Astrocyte (in vitro differentiated cells and primary cell): ENCODE results near the gene PHC2. TPM values are rescaled to one million over a fixed set of nuclear protein-coding genes. Genes with fewer than 3 reads are reported as not detected.

Experiments
- DNase-seq: peaks from one replicate; pipeline ENCODE4 v3.0.0-alpha.2; 2010; ENCODE audit warnings: low read depth
- FAIRE-seq: peaks from 2 replicates; lab custom pipeline; 2011; peaks lifted over from hg19 to GRCh38; lab: Jason Lieb, UNC
- H2AFZ ChIP-seq: 2 replicates; pipeline ENCODE4 v1.6.0; 2012; ENCODE audit warnings: low read depth, low read length, inconsistent platforms
- H3K27ac ChIP-seq: 2 replicates; pipeline ENCODE4 v1.5.1; 2011; ENCODE audit warnings: low read depth, low read length, inconsistent platforms
- H3K27me3 ChIP-seq: 2 replicates; pipeline ENCODE4 v1.6.0; 2011; ENCODE audit warnings: low read length, inconsistent platforms; ENCODE audit not compliant: insufficient read depth
- H3K36me3 ChIP-seq: 2 replicates; pipeline ENCODE4 v1.5.1; 2011; ENCODE audit warnings: low read length, inconsistent platforms; ENCODE audit not compliant: insufficient read depth
- H3K4me1 ChIP-seq: 2 replicates; pipeline ENCODE4 v1.5.1; 2011; ENCODE audit warnings: low read length, inconsistent platforms; ENCODE audit not compliant: insufficient read depth
- H3K4me2 ChIP-seq: 2 replicates; pipeline ENCODE4 v1.6.0; 2012; ENCODE audit warnings: low read length, inconsistent platforms
- H3K4me3 ChIP-seq: 2 replicates; pipeline ENCODE4 v1.5.1; 2011; ENCODE audit warnings: low read depth, mild to moderate bottlenecking, low read length, inconsistent platforms; ENCODE audit not compliant: insufficient read depth
- H3K79me2 ChIP-seq: 2 replicates; pipeline ENCODE4 v1.6.0; 2012; ENCODE audit warnings: mild to moderate bottlenecking, low read length, inconsistent platforms; ENCODE audit not compliant: insufficient read depth
- H3K9ac ChIP-seq: 2 replicates; pipeline ENCODE4 v1.6.0; 2012; ENCODE audit warnings: mild to moderate bottlenecking, low read length, inconsistent platforms
- H3K9me3 ChIP-seq: 2 replicates; pipeline ENCODE4 v1.5.1; 2012; ENCODE audit warnings: low read depth, mild to moderate bottlenecking, low read length, inconsistent platforms; ENCODE audit not compliant: insufficient read depth
- H4K20me1 ChIP-seq: 2 replicates; pipeline ENCODE4 v1.6.0; 2012; ENCODE audit warnings: low read length, inconsistent platforms; ENCODE audit not compliant: insufficient read depth
- H3K27ac Mint-ChIP-seq: one replicate; pipeline ENCODE4 v1.8.0; 2021; ENCODE audit warnings: mild to moderate bottlenecking, mixed read lengths; ENCODE audit not compliant: unreplicated experiment
- H3K27me3 Mint-ChIP-seq: one replicate; pipeline ENCODE4 v1.8.0; 2021; ENCODE audit warnings: low read depth, mixed read lengths; ENCODE audit not compliant: unreplicated experiment
- H3K36me3 Mint-ChIP-seq: one replicate; pipeline ENCODE4 v1.8.0; 2021; ENCODE audit warnings: low read depth, mixed read lengths; ENCODE audit not compliant: unreplicated experiment
- H3K4me1 Mint-ChIP-seq: one replicate; pipeline ENCODE4 v1.8.0; 2021; ENCODE audit warnings: low read depth, mixed read lengths; ENCODE audit not compliant: unreplicated experiment
- H3K4me3 Mint-ChIP-seq: one replicate; pipeline ENCODE4 v1.8.0; 2021; ENCODE audit warnings: mild to moderate bottlenecking, moderate library complexity, mixed read lengths; ENCODE audit not compliant: unreplicated experiment
- H3K9me3 Mint-ChIP-seq: one replicate; pipeline ENCODE4 v1.8.0; 2021; ENCODE audit warnings: mild to moderate bottlenecking, mixed read lengths; ENCODE audit not compliant: unreplicated experiment
- CTCF ChIP-seq: IDR thresholded peaks from 2 replicates; pipeline ENCODE4 v1.5.1; 2011; ENCODE audit warnings: low read depth, mild to moderate bottlenecking, inconsistent platforms, low read length, moderate library complexity; ENCODE audit not compliant: insufficient read depth
- EZH2 ChIP-seq: IDR thresholded peaks from 2 replicates; pipeline ENCODE4 v1.6.1; 2012; ENCODE audit warnings: mild to moderate bottlenecking, low read length, inconsistent platforms; ENCODE audit not compliant: insufficient read depth
- total RNA-seq: library from RNA; stranded (reverse); gene quantifications from 2 replicates; pipeline ENCODE4 v1.2.1, GENCODE V29; 2021

PHC2 gene
- total RNA-seq, 1 donor from 2014 or later: 113 TPM

GRCh38 chr1:33438364-33439160 is 7.7 kb upstream of the PHC2 start:
- Histone ChIP-seq H4K20me1 (no peaks in the 10 kb centered on the region), H3K4me3 (no peak overlapping the region), H3K79me2 (no peaks in the 10 kb centered on the region), H3K4me2 (no peak overlapping the region), H3K27ac (no peak overlapping the region), H3K9me3 (no peaks in the 10 kb centered on the region), H3K36me3 (no peaks in the 10 kb centered on the region), H3K9ac (no peak overlapping the region), H3K27me3 (no peaks in the 10 kb centered on the region), H2AFZ (no peak overlapping the region), H3K4me1 (peaks cover 29% of the 10 kb centered on the region)
- peaks cover 2% of the 10 kb centered on the region for H3K9me3 Mint-ChIP-seq
- peaks cover 46% of the 10 kb centered on the region for H3K4me1 Mint-ChIP-seq
- FAIRE-seq: no peak
- DNase-seq: no peak
- H3K36me3 Mint-ChIP-seq: no peaks in the 10 kb centered on the region
- no peak overlapping the region for H3K4me3 Mint-ChIP-seq
- no peak for TF ChIP-seq EZH2
- no peak for TF ChIP-seq CTCF
- peaks cover 4% of the 10 kb centered on the region for H3K27me3 Mint-ChIP-seq
- H3K27ac Mint-ChIP-seq: no peak overlapping the region

GRCh38 chr1:33436557-33437285 is 5.8 kb upstream of the PHC2 start:
- H3K27me3 ChIP-seq: no peaks in the 10 kb centered on the region
- H3K4me3 ChIP-seq: no peak overlapping the region
- Mint-ChIP-seq H3K9me3 (peaks cover 2% of the 10 kb centered on the region), H3K27me3 (no peaks in the 10 kb centered on the region), H3K4me1 (peaks cover 39% of the 10 kb centered on the region), H3K4me3 (no peak overlapping the region), H3K36me3 (no peaks in the 10 kb centered on the region), H3K27ac (no peak overlapping the region)
- no peak overlapping the region for H3K27ac ChIP-seq
- TF ChIP-seq EZH2 (no peak), CTCF (no peak)
- H3K4me1 ChIP-seq: peaks cover 31% of the 10 kb centered on the region
- no peak overlapping the region for H3K4me2 ChIP-seq
- DNase-seq: no peak
- no peaks in the 10 kb centered on the region for H3K79me2 ChIP-seq
- FAIRE-seq: no peak
- no peaks in the 10 kb centered on the region for H3K9me3 ChIP-seq
- H3K9ac ChIP-seq: no peak overlapping the region
- H2AFZ ChIP-seq: no peak overlapping the region
- no peaks in the 10 kb centered on the region for H4K20me1 ChIP-seq
- H3K36me3 ChIP-seq: no peaks in the 10 kb centered on the region
